Suprapubic skin (tissue), 4 donors: Measurements from ENCODE around the gene ICOS. TPM values are rescaled to one million over a fixed set of nuclear protein-coding genes. Genes with fewer than 3 reads are reported as not detected.

Source experiments
- DNase-seq, 2 donors: peaks; one replicate each; pipeline ENCODE4 v3.0.0-alpha.2; 2019; ENCODE audit warnings: low spot score in 2 of 2
- H3K27ac ChIP-seq: fragments of 200-600 bp; sonication (generic); one replicate; pipeline ENCODE4 v1.5.1; 2019
- H3K27me3 ChIP-seq: fragments of 200-600 bp; sonication (generic); one replicate; pipeline ENCODE4 v1.5.1; 2019
- H3K36me3 ChIP-seq: fragments of 200-600 bp; sonication (generic); one replicate; pipeline ENCODE4 v1.5.1; 2019
- H3K4me1 ChIP-seq: fragments of 200-600 bp; sonication (generic); one replicate; pipeline ENCODE4 v1.5.1; 2019
- H3K4me3 ChIP-seq: fragments of 200-600 bp; sonication (generic); one replicate; pipeline ENCODE4 v1.5.1; 2019; ENCODE audit warnings: mild to moderate bottlenecking
- H3K9me3 ChIP-seq: fragments of 200-600 bp; sonication (generic); one replicate; pipeline ENCODE4 v1.5.1; 2019
- EP300 ChIP-seq: sonication (generic); formaldehyde crosslinking; IDR thresholded peaks from one replicate; pipeline ENCODE4 v1.6.1; 2017; ENCODE audit warnings: antibody characterized with exemption
- POLR2A ChIP-seq, 2 donors: fragments of 450-650 bp; IDR thresholded peaks; one replicate each; pipeline ENCODE4 v1.6.1; 2017; ENCODE audit warnings: antibody characterized with exemption in 2 of 2, mild to moderate bottlenecking in 2 of 2, moderate library complexity in 2 of 2
- POLR2AphosphoS5 ChIP-seq, 3 donors: sonication (generic); formaldehyde crosslinking; IDR thresholded peaks; one replicate each; pipeline ENCODE4 v1.6.1; 2017; ENCODE audit warnings: antibody characterized with exemption in 3 of 3
- WGBS: methylation state at CpG from one replicate; pipeline ENCODE4 v1.1.5; 2018; 5-methylcytosine and 5-hydroxymethylcytosine counted together
- total RNA-seq, 4 donors: library from RNA; depleted of rRNA; stranded (reverse); fragments of >200 nt; gene quantifications; one replicate each; pipeline ENCODE4 v1.1.0, GENCODE V29; 2016
- TF ChIP-seq, protein P1 (sequence below), 2 donors: fragments of 200-600 bp in 1 of 2; fragments of 450-650 bp in 1 of 2; sonication (generic) in 1 of 2; IDR thresholded peaks; one replicate each; pipeline ENCODE4 v1.5.1; 2016 to 2019; ENCODE audit warnings: antibody characterized with exemption in 2 of 2, mild to moderate bottlenecking in 1 of 2, moderate library complexity in 1 of 2

ICOS gene
- total RNA-seq = under 1 TPM in 1 of 4 donors, not detected in 3; 0.47 TPM

DNA sequence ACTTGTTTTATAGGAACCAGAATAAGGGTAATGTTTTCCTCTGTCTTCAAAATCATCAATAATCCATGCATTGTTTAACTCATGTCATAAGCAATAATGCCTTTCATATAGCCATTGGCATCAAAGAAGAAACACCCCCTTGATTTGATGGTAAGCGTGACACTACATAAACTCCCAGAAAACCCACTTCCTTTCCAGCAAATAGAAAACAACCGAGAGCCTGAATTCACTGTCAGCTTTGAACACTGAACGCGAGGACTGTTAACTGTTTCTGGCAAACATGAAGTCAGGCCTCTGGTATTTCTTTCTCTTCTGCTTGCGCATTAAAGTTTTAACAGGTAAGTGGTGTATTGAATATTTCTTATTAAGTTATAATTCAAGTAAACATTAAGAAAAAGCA, at the start of gene ICOS:
TSS of gene ICOS (plus strand) at position 229 of the 400 bp plus-strand sequence. CDS start at position 281, 52 bp downstream.
- no peaks in the 10 kb centered on the region for H3K9me3 ChIP-seq
- TF ChIP-seq, protein P1, sequence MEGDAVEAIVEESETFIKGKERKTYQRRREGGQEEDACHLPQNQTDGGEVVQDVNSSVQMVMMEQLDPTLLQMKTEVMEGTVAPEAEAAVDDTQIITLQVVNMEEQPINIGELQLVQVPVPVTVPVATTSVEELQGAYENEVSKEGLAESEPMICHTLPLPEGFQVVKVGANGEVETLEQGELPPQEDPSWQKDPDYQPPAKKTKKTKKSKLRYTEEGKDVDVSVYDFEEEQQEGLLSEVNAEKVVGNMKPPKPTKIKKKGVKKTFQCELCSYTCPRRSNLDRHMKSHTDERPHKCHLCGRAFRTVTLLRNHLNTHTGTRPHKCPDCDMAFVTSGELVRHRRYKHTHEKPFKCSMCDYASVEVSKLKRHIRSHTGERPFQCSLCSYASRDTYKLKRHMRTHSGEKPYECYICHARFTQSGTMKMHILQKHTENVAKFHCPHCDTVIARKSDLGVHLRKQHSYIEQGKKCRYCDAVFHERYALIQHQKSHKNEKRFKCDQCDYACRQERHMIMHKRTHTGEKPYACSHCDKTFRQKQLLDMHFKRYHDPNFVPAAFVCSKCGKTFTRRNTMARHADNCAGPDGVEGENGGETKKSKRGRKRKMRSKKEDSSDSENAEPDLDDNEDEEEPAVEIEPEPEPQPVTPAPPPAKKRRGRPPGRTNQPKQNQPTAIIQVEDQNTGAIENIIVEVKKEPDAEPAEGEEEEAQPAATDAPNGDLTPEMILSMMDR (IDR thresholded peaks at IDR 0.05) = no peak
- TF ChIP-seq EP300 (no peak), POLR2A (IDR thresholded peaks at IDR 0.05) (no peak), POLR2AphosphoS5 (IDR thresholded peaks at IDR 0.05) (no peak)
- H3K4me1 ChIP-seq = peaks cover 4% of the 10 kb centered on the region
- H3K4me3 ChIP-seq = peak within 1 kb of the TSS; percentile 0
- no peaks in the 10 kb centered on the region for H3K27me3 ChIP-seq
- WGBS = 82% methylated on average over 5 of the region's 5 CpGs
- H3K27ac ChIP-seq = no peak within 1 kb of the TSS
- H3K36me3 ChIP-seq = no peaks in the 10 kb centered on the region
- DNase-seq = no peak

DNA sequence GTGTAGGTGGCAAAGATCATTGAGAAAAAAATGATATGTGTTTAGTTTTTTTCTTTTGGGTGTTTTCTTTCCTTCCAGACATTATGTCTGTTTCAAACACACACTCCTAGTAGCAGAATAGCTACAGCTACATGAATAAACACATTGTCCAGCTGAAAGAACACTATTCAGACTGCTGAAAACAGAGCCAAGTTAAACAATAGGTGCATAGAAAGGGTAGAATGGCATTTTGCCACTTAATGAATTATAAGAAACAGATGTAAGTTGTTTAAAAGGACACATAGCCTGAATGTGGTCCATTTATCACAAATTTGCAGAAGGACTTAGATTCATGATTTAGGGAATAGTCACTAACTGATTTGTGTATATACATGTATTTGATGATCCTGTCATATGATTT, 48.9 kb upstream of the ICOS start:
- no peak for DNase-seq
- H3K4me3 ChIP-seq = no peak overlapping the region
- TF ChIP-seq, protein P1 (IDR thresholded peaks at IDR 0.05) = no peak
- TF ChIP-seq POLR2AphosphoS5 (IDR thresholded peaks at IDR 0.05) = no peak
- H3K27ac ChIP-seq = no peak overlapping the region
- no peaks in the 10 kb centered on the region for H3K27me3 ChIP-seq
- no peaks in the 10 kb centered on the region for H3K36me3 ChIP-seq
- no peaks in the 10 kb centered on the region for H3K4me1 ChIP-seq
- H3K9me3 ChIP-seq = no peaks in the 10 kb centered on the region

GRCh38 chr2:203889542-203889941, 47.0 kb upstream of the ICOS start:
- H3K9me3 ChIP-seq = no peaks in the 10 kb centered on the region
- no peaks in the 10 kb centered on the region for H3K4me1 ChIP-seq
- no peaks in the 10 kb centered on the region for H3K36me3 ChIP-seq
- DNase-seq = no peak
- no peak overlapping the region for H3K4me3 ChIP-seq
- no peak overlapping the region for H3K27ac ChIP-seq
- 96% methylated on average over 1 of the region's 1 CpG for WGBS
- TF ChIP-seq POLR2A (IDR thresholded peaks at IDR 0.05) = no peak
- TF ChIP-seq, protein P1 (IDR thresholded peaks at IDR 0.05) = no peak
- TF ChIP-seq EP300 = no peak
- no peak for TF ChIP-seq POLR2AphosphoS5 (IDR thresholded peaks at IDR 0.05)
- no peaks in the 10 kb centered on the region for H3K27me3 ChIP-seq

DNA sequence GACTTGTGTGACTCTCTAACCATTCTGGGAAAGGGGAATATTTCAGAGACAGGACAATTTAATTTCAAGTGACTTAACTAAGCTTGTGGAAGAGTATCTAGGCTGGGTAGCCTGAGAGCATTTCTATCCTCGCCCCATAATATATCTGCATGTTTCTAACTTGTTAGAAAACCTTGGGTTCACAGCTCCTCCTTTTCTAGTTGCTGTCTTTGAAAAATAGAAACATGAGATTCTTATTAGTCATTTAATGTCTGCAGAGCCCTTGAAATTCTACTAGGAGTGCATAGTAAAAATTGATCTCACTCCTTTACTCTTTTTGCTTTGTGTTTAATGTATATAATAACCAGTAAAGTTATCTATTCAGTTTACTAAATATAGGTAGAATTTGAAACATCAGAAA, 46.6 kb upstream of the ICOS start:
- no peaks in the 10 kb centered on the region for H3K9me3 ChIP-seq

DNA sequence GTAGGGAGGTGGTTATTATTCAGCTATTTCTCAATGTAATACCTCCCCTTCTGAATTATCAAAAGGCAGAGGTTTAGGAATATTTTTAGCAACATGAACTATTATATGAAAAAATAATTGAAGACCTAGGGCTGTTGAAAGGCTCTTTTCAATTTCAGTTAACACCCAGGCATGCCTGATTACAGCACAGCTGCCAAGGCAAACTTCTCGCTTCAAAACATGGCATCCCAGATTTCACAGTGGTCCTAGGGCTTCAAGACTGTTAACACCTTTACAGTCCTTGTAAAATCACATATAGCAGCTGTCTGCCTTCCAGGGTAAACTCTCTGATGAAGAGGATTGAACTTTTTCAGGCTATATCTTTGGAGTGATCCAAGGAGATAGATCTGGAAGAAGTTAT, 45.8 kb upstream of the ICOS start:
- DNase-seq = no peak

More for the DNA sequence above, 46.6 kb upstream of the ICOS start:
- Histone ChIP-seq H3K4me1 (no peaks in the 10 kb centered on the region), H3K36me3 (no peaks in the 10 kb centered on the region), H3K27ac (no peak overlapping the region), H3K27me3 (no peaks in the 10 kb centered on the region), H3K4me3 (no peak overlapping the region)
- no peak for TF ChIP-seq EP300
- no peak for TF ChIP-seq POLR2A (IDR thresholded peaks at IDR 0.05)
- TF ChIP-seq, protein P1 (IDR thresholded peaks at IDR 0.05) = no peak
- TF ChIP-seq POLR2AphosphoS5 (IDR thresholded peaks at IDR 0.05) = no peak
- DNase-seq = no peak
- WGBS = 86% methylated on average over 1 of the region's 1 CpG

More for the DNA sequence above, 45.8 kb upstream of the ICOS start:
- 75% methylated on average over 1 of the region's 1 CpG for WGBS
- Histone ChIP-seq H3K4me1 (no peaks in the 10 kb centered on the region), H3K36me3 (no peaks in the 10 kb centered on the region), H3K4me3 (no peak overlapping the region), H3K27ac (no peak overlapping the region), H3K27me3 (no peaks in the 10 kb centered on the region), H3K9me3 (no peaks in the 10 kb centered on the region)
- TF ChIP-seq, protein P1 (IDR thresholded peaks at IDR 0.05) = no peak
- TF ChIP-seq POLR2AphosphoS5 (IDR thresholded peaks at IDR 0.05) (no peak), EP300 (no peak), POLR2A (IDR thresholded peaks at IDR 0.05) (no peak)
